HepG2 (cell line): Measurements from ENCODE around the gene CYB5D1. TPM values are rescaled to one million over a fixed set of nuclear protein-coding genes. Genes with fewer than 3 reads are reported as not detected.
A peak's percentile ranks its signal among the peaks of the same experiment; 100 is the strongest.

Experiments used
- ATF1 ChIP-seq: IDR thresholded peaks from 2 replicates; pipeline ENCODE4 v1.6.1; 2016; ENCODE audit warnings: mild to moderate bottlenecking, control low read depth
- ELK4 ChIP-seq: sonication (generic); formaldehyde crosslinking; IDR thresholded peaks from 2 replicates; pipeline ENCODE4 v1.9.0; 2021; ENCODE audit warnings: missing genetic modification reagents, borderline replicate concordance
- FOXJ3 ChIP-seq: sonication (generic); formaldehyde crosslinking; IDR thresholded peaks from 2 replicates; pipeline ENCODE4 v1.4.0; 2020; ENCODE audit warnings: missing genetic modification reagents, mild to moderate bottlenecking, borderline replicate concordance
- FUBP1 ChIP-seq: sonication (generic); formaldehyde crosslinking; IDR thresholded peaks from 2 replicates; pipeline ENCODE4 v1.5.1; 2020; ENCODE audit warnings: missing genetic modification reagents, mild to moderate bottlenecking, borderline replicate concordance
- HMGA1 ChIP-seq: sonication (generic); formaldehyde crosslinking; conservative IDR thresholded peaks from 2 replicates; pipeline ENCODE4 v1.4.0; 2020; ENCODE audit warnings: missing genetic modification reagents
- RBM39 ChIP-seq: fragments of 200-400 bp; formaldehyde crosslinking; IDR thresholded peaks from one replicate; pipeline ENCODE4 v1.6.1; 2018; ENCODE audit warnings: antibody characterized with exemption, mild to moderate bottlenecking, low read depth, low read length; ENCODE audit not compliant: poor library complexity, severe bottlenecking
- RFXANK ChIP-seq: IDR thresholded peaks from 2 replicates; pipeline ENCODE4 v1.6.1; 2016
- SP2 ChIP-seq: sonication (generic); formaldehyde crosslinking; IDR thresholded peaks from 2 replicates; pipeline ENCODE4 v1.5.1; 2020; ENCODE audit warnings: mild to moderate bottlenecking, missing genetic modification reagents
- WIZ ChIP-seq: sonication (generic); formaldehyde crosslinking; IDR thresholded peaks from 2 replicates; pipeline ENCODE4 v1.5.1; 2020; ENCODE audit warnings: mild to moderate bottlenecking, missing genetic modification reagents
- ZBTB14 ChIP-seq: sonication (generic); formaldehyde crosslinking; IDR thresholded peaks from 2 replicates; pipeline ENCODE4 v1.4.0; 2020; ENCODE audit warnings: missing genetic modification reagents
- ZBTB3 ChIP-seq: sonication (generic); formaldehyde crosslinking; IDR thresholded peaks from 2 replicates; pipeline ENCODE4 v1.4.0; 2020; ENCODE audit warnings: low read depth, mild to moderate bottlenecking, moderate library complexity, missing genetic modification reagents, borderline replicate concordance
- ZBTB33 ChIP-seq: sonication (generic); formaldehyde crosslinking; IDR thresholded peaks from 2 replicates; pipeline ENCODE4 v1.4.0; 2020; ENCODE audit warnings: missing genetic modification reagents
- ZBTB7B ChIP-seq: sonication (generic); formaldehyde crosslinking; IDR thresholded peaks from 2 replicates; pipeline ENCODE4 v1.4.0; 2020; ENCODE audit warnings: missing genetic modification reagents
- ZHX1 ChIP-seq: sonication (generic); formaldehyde crosslinking; IDR thresholded peaks from 2 replicates; pipeline ENCODE4 v1.8.1; 2022; ENCODE audit warnings: low read depth, mild to moderate bottlenecking, missing genetic modification reagents
- ZNF530 ChIP-seq: sonication (generic); formaldehyde crosslinking; IDR thresholded peaks from 2 replicates; pipeline ENCODE4 v1.5.0; 2020; ENCODE audit warnings: low read depth, mild to moderate bottlenecking, missing genetic modification reagents
- ZNF598 ChIP-seq: sonication (generic); formaldehyde crosslinking; IDR thresholded peaks from 2 replicates; pipeline ENCODE4 v1.5.1; 2020; ENCODE audit warnings: mild to moderate bottlenecking, missing genetic modification reagents, borderline replicate concordance
- ZNF766 ChIP-seq: sonication (generic); formaldehyde crosslinking; IDR thresholded peaks from 2 replicates; pipeline ENCODE4 v1.5.0; 2020; ENCODE audit warnings: missing genetic modification reagents, borderline replicate concordance
- ZNF772 ChIP-seq: sonication (generic); formaldehyde crosslinking; IDR thresholded peaks from 2 replicates; pipeline ENCODE4 v1.5.0; 2020; ENCODE audit warnings: mild to moderate bottlenecking, missing genetic modification reagents
- ZNF781 ChIP-seq: sonication (generic); formaldehyde crosslinking; IDR thresholded peaks from 2 replicates; pipeline ENCODE4 v1.5.1; 2020; ENCODE audit warnings: borderline replicate concordance, mild to moderate bottlenecking, missing genetic modification reagents; ENCODE audit errors: not compliant biosample characterization
- ZZZ3 ChIP-seq: sonication (generic); formaldehyde crosslinking; IDR thresholded peaks from 2 replicates; pipeline ENCODE4 v1.4.0; 2020; ENCODE audit warnings: missing genetic modification reagents, mild to moderate bottlenecking, borderline replicate concordance
- polyA plus RNA-seq, 8 experiments: library from polyadenylated mRNA; depleted of rRNA in 3 of 8; stranded (reverse) in 7 of 8; unstranded in 1 of 8; fragments of >200 nt; fragmentation: Illumina TruSeq in 4 of 8; extraction: Trizol in 4 of 8; gene quantifications; 2 replicates each; pipeline versions ENCODE4 v1.2.1 to v1.2.3, GENCODE V29; 2011 to 2016; ENCODE audit warnings: low read depth in 4 of 8, missing spikeins in 1 of 8, mixed read lengths in 1 of 8; ENCODE audit not compliant: insufficient read depth in 1 of 8
- total RNA-seq, 5 experiments: library from RNA; depleted of rRNA; stranded (reverse); fragments of >200 nt; fragmentation: Illumina TruSeq; extraction: Trizol; gene quantifications; 2 replicates each; pipeline ENCODE4 v1.2.3, GENCODE V29; 2016; ENCODE audit warnings: low read depth in 1 of 5

Gene CYB5D1
- total and polyA plus RNA-seq, 2 of the 13 experiments (the other 11 are each of a cell fraction or from before 2014, with no cell fraction given) = 8.9 to 17.0 TPM

- TF ChIP-seq FOXJ3 (CRISPR knock-in tag) (no peak), ZBTB33 (CRISPR knock-in tag) (no peak), HMGA1 (no peak), ZHX1 (CRISPR knock-in tag) (no peak), ZZZ3 (CRISPR knock-in tag) (no peak), ZNF530 (no peak), ZBTB14 (CRISPR knock-in tag) (no peak; the same call in 1 of the 2 replicates), ZBTB7B (no peak), ZNF781 (CRISPR knock-in tag) (no peak), ZBTB3 (CRISPR knock-in tag) (no peak), RFXANK (no peak), ZNF772 (CRISPR knock-in tag) (peak; percentile 10; the same call in 1 of the 2 replicates), FUBP1 (CRISPR knock-in tag) (no peak), ATF1 (CRISPR knock-in tag) (peak; percentile 74), ZNF598 (CRISPR knock-in tag) (0 out of 2 replicates have a peak, but pooled peaks have one; percentile 18), WIZ (no peak), SP2 (CRISPR knock-in tag) (peak; percentile 36; the same call in 1 of the 2 replicates), RBM39 (no peak), ZNF766 (CRISPR knock-in tag) (no peak), ELK4 (no peak)
Observed at GRCh38 chr17:7857713-7858521, at the start of gene CYB5D1 (continued).
